ENCODE data around the gene PDZD4.

The PDZD4 gene, protein sequence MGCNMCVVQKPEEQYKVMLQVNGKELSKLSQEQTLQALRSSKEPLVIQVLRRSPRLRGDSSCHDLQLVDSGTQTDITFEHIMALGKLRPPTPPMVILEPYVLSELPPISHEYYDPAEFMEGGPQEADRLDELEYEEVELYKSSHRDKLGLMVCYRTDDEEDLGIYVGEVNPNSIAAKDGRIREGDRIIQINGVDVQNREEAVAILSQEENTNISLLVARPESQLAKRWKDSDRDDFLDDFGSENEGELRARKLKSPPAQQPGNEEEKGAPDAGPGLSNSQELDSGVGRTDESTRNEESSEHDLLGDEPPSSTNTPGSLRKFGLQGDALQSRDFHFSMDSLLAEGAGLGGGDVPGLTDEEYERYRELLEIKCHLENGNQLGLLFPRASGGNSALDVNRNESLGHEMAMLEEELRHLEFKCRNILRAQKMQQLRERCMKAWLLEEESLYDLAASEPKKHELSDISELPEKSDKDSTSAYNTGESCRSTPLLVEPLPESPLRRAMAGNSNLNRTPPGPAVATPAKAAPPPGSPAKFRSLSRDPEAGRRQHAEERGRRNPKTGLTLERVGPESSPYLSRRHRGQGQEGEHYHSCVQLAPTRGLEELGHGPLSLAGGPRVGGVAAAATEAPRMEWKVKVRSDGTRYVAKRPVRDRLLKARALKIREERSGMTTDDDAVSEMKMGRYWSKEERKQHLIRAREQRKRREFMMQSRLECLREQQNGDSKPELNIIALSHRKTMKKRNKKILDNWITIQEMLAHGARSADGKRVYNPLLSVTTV

DNA sequence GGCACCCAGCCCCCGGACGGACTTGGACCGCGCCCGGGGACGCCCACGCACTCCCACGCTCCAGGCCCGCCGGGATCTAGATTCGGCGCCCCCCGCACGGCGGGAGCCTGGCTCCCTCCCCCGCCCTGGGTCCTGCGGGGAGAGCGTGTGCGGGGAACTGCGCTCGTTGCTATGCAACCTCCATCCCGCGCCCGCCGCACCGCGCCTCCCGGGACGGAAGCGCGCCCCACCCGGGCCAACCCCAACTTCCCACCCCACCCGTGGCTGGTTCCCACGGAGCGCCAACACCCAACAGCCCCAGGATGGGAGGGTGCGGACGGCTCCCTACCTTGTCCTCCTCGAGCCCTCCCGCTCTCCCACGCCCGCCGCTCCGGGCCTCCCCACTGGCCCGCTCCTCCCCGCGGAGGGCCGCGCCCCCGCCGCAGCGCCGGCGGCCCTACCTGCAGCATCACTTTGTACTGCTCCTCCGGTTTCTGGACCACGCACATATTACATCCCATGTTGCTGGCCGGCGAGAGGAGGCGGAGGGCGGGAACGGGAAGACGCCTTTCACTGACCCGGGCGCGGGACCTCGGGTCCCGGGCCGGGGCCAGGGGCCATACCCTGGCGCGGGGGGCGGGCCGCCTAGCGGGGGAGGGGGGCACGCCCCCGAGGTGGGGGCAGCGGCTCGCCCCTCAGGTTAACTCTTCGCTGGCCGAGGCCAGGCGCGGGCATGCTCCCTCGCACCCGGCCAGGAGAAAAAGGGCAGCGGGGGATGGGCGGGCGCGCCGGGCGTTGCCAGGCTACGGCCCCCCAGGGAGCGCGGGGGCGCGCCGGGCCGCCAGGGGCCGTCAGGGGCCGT is at the start of gene PDZD4:
Gene PDZD4 (minus strand): TSS at position 746 of the 841 bp plus-strand sequence. CDS start 246 bp downstream, at position 500.
- no peak for DNase-seq (ENCODE audit: low read depth in 2 of 2)

DNA sequence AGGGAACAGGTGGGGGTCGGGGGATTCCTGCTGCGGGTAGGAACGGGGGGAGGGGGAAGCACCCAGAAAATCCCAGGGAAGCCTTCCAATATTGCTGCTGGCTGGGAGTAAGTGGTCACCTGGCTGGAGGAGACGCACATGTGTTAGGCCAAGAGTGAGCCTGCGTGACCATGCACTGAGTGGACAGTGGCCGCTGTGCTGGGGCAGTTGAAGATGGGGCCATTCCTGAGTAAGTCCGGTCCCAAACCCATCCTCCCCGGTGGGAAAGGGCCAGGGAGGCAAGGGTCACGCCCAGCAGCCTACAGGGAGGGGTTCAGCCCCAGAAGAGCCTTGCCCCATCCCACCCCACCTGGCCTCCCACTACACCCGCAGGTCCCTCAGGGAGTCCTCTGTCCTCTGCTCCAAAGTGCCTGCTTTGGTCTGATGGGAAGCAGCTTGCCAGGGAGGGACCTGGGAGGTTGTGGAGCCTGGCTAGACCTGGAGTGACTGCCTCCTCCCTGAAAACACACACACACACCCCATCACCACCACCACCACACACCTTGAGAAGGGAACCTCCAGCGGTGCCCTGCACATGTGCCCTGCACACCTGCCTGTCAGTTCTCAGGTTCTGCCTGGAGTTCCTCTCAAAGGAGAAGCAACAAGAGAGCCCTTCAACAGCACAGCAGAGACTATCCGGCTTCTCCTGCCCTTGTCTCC is 49.5 kb upstream of the PDZD4 start:
- no peak for DNase-seq (ENCODE audit: low read depth in 2 of 2)

DNA sequence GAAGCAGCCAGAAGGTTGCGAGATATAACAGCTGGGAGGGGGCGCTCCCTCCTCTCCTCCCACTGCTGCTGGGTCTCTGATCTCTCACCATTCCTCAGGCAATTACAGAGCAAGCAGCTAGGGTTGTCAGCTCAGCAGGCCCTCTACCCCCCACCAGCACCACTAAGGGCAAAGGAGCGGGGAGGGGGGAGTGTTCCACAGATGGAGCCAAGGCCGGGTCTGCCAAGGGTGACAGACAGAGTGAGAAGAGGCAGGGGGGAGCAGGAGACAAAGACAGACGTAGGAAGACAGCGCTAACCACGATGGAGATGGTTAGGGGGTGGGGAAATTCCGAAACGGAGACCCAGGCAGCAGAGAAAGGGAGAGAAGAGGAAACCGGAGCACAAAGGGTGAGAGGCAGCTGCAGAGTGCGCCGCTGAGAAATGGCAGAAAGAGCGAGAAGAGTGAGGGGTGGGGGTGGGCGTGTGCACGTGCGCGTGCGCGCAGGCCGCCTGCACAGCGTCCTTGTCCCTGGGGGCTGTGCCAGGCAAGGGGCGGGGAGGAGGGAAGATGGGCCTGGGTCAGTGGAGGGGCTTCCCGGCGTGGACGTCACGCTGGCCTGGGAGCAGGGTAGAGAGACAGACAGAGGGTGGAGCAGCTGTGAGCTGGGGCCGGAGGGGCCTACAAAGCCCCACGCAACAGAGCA is 48.8 kb upstream of the PDZD4 start:
- DNase-seq (ENCODE audit: low read depth in 2 of 2), result no peak

DNA sequence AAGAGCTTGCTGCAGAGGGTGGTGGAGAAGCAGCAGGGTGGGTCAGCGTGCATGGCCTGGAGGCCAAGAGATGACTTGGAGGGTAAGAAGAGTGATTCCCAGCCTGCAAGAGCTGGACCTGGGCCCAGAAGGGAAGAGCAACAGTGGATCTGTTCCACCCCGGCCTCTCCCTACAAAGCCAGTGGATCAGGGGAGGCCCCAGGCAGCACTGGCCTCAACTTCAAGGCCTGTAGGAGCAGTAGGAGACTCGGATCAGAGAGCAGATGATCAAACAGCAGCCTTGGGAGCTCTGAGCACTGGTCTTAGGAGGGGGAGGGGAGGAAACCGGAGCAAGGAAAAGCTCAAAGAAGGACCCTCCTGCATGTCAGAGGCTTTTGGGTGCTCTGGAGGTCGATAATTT is 48.0 kb upstream of the PDZD4 start:
- DNase-seq (ENCODE audit: low read depth in 2 of 2), result no peak

DNA sequence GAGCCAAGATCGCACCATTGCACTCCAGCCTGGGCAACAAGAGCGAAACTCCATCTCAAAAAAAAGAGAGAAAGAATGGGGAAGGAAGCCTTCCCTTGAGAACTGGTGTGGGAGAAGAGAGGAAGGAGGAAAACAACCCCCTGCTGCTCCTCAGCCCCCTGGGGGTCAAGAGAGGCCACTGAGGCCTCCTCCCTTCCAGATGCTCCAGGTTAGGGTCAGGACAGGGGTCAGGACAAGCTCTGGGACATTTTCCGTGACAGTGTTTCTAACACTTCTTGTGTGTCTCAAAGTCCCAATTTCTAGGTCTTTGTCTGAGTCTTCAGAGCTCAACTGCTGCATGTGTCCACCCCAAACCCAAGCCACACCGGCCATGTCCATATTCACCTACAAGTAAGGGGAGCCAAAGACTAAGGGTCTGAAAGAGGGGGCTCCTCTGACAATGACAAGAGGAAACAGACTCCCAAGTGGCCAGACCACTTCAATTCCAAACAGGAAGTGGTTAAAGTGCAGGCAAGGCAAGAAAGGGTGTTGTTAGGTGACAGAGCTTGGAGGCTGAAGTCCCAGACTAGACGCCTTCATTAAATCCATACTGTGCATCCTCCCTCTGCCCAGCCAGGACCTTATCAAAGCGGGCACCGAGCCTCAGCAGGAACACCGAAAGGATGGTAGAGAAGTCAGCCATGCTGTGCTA is 47.4 kb upstream of the PDZD4 start:
- no peak for DNase-seq (ENCODE audit: low read depth in 2 of 2)

DNA sequence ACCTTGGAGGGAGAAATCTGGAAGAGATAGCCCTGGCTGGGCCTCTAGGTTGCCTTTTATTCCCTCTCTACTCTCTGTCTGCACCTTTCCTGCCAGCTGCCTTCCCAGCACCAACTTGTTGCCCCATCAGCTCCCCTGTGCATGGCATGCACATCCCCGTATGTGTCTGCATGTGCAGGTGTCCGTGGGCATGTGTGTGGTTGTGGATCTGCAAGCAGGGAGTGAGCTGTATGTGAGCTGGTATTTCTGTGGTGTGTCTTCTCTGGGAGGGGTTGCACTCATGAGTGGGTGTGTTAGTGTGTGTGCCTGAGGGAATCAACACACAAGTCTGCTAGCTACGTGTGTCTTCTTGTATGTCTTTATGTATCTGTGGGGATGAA is 45.8 kb upstream of the PDZD4 start:
- no peak for DNase-seq (ENCODE audit: low read depth in 2 of 2)

DNA sequence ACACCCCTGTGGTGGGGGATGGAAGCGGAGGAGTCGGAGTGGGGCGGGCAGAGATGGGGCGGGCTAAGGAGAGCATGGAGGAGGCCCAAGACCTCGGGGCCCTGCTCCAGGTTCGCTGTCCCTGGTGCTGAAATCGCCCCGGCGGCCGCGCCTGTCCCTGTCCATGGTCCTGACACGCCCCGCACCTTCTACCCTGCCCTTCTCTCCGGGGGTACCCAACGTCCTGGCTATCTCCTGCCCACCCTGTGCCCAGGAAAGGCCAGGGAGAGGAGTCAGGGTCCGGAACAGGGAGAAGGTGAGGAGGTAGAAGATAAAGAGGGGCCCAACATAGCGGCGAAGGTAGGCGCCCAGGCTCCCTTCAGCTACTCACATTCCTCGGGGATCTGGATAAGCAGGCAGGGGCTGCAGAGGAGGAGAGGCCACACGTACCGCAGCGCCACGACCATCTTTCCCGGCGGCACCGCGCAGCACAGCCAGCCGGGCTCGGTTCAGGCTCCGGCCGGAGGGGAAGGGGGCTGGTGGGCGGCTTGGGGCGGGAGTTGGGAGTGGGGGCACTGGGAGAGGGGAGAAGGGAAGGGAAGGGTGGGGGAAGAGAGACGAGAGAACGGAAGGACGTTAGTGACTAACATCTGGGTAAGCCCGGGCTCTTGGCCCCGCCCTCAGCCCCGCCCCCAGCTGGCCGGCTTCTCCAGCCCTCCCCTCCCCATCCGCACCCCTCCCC is 45.2 kb upstream of the PDZD4 start:
- peak; percentile 45 to 55 for DNase-seq (ENCODE audit: low read depth in 2 of 2)

DNA sequence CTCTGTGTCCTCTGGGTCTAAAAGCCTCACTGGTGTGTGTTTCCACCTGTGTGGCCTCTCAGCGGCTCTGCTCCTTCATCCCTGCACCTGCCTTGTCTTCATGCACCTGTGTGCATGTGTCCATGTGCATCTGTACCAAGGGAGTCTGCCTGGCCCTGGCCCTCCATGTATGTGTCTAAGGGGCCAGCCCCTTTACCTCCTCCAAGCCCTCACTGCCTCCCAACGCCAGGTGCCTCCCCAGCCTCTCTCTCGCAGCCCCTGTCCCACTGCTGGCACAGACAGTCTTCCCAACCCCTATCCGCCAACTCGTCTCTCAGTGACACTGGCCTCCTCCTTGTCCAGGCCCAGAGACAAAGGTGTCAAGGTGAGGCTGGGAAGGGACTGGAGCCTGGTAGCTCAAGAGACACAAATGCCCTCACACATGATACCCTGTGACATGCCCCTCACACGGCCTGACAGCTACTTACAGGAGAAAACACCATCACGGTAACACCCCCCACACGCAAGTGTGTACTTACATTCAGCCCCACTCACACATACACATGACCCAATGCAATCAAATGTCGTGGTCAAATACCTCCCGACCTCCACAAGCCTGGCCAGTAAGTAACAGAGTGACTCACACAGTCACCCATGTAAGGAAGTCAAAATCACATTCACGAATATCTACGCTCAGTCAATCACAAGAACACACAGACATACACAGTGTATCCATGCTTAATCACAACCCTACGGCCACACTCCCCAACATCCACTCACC is 44.2 kb upstream of the PDZD4 start:
- no peak for DNase-seq (ENCODE audit: low read depth in 2 of 2)

DNA sequence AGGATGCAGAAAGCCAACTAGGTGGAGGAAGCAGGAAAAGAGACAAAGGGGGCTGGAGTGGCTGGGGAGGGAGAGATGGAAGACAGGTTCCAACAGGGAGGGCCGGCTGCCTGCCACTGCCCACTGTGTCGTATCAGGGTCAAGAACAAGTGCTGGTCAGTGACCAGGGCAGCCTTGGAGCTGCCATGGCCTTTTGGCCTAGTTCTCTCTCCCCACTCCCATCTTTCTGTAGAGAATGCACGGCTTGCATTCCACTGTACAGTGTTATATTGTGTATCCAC is 43.7 kb upstream of the PDZD4 start:
- no peak for DNase-seq (ENCODE audit: low read depth in 2 of 2)

DNA sequence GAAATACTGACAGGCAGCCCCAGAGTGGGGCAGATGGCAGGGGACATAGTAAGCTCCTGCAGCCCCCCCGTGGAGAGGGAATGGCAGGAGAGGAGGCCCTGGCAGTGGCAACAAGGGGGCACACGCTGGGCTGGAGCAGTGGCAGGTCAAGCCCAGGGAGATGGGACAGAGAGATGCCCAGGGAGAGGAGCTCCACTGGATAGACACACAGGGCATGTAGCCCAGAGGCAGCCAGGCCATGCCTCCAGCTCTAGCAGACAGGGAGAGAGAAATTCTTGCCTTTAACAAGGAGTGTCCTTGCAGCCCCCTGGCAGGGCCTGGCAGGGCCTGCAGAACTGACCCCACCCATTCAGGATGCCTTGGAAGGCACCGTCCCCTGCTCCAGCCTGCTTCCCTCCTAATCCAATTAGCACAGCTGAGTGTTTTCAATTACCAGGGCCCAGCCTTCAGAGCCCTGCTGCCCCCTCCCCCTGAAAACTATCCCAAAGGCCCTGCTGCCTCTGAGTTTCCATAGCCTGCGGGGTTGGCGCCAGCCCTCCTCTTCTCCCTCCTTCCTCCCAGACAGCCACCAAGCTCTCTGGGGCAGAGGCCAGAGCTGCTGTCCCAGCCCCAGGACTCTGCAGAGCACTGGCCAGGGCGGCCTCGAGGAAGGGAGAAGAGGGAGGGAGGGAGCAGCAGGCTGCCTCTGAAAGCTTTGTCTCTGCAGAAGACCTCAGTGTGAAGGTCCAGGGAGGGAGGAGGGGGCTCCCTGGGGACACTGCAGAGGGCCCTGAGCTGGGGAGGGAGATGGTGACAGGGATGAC is 43.1 kb upstream of the PDZD4 start:
- DNase-seq (ENCODE audit: low read depth in 2 of 2), result no peak

DNA sequence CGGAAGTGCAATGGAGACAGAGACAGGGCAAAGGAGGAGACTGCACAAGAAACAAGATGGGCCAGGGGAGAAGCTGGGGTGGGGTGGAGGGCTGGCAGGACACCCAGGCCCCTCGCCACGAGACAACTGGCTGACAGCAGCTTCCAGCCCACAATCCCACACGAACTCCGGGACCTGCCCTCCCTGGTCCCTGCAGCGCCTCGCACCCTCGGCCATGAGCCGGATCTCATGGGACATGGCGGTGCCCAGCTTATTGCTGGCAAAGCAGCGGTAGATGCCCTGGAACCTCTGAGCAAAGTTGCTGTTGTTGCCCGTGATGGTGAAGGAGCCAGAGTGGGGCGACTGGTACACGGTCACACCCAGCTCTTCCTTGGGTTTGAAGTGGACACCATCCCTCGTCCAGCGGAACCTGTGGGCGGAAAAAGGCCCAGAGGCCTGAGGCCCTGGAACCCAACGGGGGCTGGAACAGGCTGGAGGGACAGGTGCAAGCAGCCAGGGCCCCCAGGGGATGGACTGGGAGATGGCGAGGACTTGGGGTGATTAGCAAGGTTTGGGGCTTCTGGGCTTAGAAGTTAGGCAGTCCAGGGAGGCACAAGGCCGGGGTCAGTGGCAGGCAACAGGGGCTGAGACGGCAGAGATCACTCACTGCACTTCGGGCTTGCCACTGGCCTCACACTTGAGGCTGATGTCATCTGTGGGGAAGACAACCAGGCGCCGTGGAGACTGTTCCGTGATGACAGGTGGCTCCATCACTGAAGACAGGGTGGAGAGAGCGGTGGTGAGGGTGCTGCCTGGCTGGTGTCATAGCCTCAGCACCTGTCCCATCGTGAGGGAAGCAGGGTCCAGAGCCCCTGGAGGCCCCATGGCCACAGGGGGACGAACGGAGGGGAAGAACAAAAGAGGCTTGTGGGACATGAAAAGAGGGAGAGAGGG is 41.9 kb upstream of the PDZD4 start:
- DNase-seq (ENCODE audit: low read depth in 2 of 2), result no peak

DNA sequence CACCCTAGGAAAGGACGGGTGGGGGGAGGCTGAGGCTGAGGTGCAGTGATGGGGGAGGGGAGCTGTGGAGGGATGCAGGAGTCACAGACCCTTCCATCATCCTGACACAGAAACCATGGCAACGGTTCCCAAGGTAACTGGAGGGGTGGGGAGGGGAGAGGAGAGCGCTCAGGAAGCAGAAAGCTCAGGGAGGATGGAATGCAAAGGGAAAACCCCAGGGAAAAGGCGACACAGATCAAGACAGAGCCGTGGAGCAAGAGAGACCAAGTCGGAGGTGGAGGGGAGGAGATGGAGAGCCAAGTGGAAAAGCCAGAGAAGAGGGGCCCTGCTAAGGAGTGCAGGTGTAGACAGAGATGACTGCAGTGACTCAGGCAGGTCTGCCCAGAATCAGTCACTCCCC is 41.1 kb upstream of the PDZD4 start:
- no peak for DNase-seq (ENCODE audit: low read depth in 2 of 2)

DNA sequence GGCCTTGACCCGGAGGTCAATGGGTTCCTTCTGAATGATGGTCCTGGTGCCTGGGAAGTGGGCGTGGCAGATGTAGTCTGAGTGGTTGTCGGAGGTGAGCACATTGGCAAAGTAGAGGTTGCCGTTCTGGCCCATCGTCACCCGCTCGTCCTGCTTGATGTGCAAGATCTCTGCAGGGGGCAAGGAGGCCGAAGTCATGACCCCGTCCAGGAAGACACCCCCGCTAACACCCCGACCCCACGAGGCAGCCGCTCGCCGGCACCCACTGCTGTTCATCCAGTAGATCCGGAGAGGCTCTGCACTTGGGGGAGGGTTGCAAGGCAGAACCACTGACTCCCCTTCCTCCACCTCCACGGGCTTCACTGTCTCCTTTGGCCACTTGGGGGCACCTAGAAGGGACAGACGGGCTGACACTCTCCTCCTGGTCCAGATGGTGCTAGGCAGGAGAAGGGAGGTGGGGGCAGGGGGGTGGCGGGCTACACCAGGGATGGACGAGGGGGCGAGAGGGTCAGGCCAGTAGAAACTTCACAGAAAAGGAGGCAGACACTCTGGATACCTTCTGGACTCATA is 40.5 kb upstream of the PDZD4 start:
- DNase-seq (ENCODE audit: low read depth in 2 of 2), result no peak

DNA sequence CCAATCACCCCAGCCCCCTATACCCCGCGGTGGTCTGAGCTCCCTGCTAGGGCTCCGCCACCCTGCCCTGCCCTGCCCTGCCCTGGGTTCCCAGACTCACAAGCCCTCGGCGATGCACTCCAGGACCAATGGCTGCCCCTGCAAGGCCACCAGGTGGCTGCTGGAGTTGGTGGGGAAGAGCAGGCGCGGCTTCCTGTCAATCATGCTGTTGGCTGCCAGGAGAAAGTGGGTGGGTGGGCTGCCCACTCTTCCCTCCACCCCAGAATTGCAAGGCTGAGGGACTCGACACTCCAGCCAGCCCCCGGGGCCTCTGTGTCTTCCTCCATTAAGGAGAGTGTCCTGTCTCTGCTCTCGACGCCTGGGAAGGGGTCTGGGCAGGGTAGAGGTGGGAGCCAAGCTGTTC is 39.9 kb upstream of the PDZD4 start:
- DNase-seq (ENCODE audit: low read depth in 2 of 2), result no peak

DNA sequence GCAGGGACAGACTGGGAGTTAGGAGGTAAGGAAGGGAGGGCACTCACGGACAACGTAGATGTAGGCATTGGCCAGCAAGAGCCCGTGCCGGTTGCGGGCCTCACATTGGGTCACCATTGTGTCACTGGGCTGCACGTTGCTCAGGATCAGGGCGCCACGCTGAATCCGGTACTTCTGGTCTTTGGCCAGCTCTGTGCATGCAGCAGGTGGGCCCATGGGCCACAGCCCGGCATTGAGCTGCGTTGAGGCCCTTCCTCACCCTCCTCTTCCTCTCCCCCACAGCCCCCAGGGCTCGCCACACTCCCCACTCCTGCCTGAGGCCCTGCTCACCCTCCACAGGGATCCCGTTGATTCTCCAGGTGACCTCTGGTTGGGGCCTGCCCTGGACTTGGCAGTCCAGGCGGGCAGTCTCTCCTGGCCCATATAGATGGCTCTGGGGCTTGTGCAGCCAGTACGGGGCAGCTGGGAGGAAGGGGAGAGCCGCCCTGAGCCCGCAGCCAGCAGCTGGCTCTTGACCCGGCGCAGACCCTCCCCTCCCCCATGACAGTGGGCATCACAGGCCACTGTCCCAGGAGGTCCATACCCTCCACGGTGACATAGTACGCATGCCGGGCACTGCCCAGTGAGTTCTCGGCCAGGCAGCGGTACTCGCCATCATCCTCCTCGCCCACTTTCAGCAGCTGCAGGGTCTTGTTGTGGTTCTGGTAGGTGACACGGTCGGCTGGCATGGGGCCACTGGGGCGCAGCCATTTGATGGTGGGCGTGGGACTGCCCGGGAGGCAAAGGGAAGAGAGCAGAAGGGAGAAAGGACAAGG is 39.3 kb upstream of the PDZD4 start:
- no peak for DNase-seq (ENCODE audit: low read depth in 2 of 2)

Data from stimulated activated CD8-positive, alpha-beta memory T cell treated with anti-CD3 and anti-CD28 coated beads, Interleukin-7, amount 100 ng/mL, for 1 hour (primary cell).